GM15510 (cell line): ENCODE measurements around the gene PPARG.

Experiments
- POLR2A ChIP-seq: IDR thresholded peaks from 3 replicates; pipeline ENCODE4 v1.6.1; 2011; ENCODE audit warnings: borderline replicate concordance; ENCODE audit not compliant: insufficient read length; ENCODE audit errors: extremely low read depth

Gene PPARG

DNA sequence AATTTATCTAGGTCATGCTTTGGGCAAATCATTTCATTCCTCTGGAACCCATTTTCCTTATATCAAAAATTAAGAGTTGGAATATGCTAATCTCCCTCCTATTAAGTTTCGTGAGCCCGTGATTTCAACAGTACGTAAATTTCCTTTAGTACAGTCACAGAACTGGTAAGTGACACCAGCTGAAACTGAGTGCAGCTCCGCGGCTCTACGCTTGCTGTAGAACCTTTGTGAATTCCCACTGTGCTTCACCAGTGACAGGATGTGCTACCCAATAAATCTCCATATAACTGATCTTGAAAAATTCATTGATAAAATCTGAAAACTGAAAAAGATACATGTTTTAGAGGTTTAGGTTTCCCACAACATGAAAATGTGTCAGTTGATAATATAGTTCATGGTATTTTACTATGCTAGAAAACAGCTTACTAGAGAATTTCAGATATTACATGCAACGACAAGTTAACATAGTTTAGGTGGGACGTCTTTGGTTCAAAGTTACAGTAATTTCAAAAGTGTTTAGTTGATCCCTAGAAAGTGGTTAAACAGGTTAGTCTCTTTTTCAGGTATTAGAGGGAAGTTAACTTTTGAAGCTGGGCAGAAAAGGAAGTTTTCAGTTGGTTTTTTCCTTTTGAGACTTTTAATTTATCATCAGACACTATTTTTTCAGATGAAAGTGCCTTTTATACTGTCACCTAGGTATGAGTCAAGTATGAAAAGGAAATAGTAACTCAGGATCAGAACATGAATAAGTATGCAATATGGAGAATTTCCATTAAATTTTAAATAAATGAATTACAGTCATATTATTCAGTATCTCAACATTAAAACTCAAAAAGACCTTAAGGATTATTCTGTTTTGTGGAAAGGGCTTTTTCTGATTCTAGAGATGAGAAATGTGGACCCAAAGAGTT is 57.0 kb downstream of the PPARG start:
- no peak for TF ChIP-seq POLR2A

GRCh38 chr3:12347301-12347700 is 58.4 kb downstream of the PPARG start:
- TF ChIP-seq POLR2A = no peak

- no peak for TF ChIP-seq POLR2A
Observed at GRCh38 chr3:12349895-12350811, 61.3 kb downstream of the PPARG start.

DNA sequence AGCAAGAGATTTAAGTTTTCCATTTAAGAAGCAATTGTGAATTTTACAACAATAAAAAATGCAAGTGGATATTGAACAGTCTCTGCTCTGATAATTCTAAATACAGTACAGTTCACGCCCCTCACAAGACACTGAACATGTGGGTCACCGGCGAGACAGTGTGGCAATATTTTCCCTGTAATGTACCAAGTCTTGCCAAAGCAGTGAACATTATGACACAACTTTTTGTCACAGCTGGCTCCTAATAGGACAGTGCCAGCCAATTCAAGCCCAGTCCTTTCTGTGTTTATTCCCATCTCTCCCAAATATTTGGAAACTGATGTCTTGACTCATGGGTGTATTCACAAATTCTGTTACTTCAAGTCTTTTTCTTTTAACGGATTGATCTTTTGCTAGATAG is 62.3 kb downstream of the PPARG start:
- TF ChIP-seq POLR2A = no peak

- no peak for TF ChIP-seq POLR2A
Observed at GRCh38 chr3:12352253-12352652, 63.4 kb downstream of the PPARG start.

GRCh38 chr3:12352755-12353154 is 63.9 kb downstream of the PPARG start:
- TF ChIP-seq POLR2A = no peak

DNA sequence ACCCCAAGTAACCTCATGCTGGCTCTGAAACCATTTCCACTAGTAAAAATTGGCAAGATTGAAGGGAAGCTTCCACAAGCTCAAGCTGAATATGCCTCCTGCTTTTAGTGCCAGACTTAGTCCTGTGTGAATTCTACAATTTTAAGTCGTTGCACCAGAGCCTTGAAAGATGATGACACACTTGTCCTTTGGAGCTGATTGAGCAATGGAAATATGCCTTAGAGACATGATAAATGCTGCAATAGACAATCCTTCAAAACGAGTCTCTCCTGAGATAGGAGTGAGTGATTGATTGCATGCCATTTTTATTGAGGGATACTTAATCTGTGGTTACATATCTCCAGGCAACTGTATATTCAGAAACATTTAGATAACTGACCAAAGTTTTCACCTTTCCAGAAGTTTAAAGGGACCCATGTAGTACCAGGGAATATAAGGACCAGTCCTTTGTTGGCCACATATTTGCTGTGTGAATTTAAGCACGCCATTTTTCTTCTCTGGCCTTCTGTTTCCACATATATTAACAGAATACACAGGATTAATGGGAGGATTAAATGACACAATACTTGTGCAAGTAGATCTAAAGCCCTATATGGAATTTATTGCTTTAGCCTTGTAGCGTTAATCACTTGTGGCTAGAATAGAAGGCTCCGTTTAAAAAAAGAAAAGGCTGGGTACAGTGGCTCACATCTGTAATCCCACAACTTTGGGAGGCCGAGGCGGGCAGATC is 65.1 kb downstream of the PPARG start:
- no peak for TF ChIP-seq POLR2A

DNA sequence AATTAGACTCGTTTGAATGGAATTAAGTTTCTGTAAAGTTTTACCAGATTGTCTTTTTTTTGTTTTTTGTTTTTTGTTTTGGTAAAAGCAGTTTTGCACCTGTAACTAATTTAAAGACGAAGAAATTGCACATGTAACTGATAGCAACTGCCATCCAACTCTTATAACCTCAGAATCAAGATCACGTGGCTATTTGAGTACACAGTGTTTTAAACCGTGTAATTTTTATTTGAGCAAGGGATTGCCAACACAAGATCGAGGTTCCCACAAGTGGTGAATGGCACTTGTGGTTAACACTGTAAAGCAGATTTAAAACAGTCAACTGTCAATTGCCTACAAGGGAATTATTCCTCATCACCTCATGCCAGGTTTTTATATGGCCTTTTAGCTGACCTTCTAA is 67.3 kb downstream of the PPARG start:
- no peak for TF ChIP-seq POLR2A

DNA sequence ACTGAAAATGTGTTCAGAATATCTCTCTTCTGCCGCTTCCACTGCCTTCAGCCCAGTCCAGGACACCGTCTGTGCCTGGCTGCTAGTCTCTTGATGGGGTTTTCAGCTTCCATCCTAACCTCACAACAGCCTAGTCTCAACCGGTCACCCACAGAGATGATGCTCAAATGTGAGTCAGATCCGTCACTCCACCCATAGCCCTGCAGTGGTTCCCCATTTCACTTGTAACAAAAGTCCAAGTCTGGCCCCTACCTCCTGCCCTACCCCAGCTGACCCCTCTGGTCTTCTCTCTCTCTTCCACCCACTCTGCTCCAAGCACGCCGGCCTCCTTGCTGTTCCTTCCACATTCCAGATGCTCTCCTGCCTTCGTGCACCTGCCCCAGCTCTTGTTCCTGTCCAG is 68.1 kb downstream of the PPARG start:
- no peak for TF ChIP-seq POLR2A

DNA sequence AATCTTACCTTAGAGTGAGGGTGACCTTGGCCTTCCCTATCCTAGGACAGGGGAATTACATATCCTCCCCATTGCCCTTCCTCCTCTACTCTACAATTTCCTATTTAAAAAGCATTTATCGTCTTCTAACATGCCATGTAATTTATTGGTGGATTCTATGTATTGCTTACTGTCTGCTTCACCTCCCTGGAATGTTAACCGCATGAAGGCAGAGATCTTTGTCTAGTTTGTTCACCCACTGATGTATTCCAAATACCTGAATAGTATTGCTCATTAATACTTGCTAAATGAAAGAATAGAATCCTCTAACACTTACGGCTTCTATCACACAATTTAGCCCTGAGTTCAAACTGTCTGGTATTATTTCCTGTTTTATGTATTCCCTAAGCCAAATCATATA is 68.6 kb downstream of the PPARG start:
- TF ChIP-seq POLR2A = no peak

DNA sequence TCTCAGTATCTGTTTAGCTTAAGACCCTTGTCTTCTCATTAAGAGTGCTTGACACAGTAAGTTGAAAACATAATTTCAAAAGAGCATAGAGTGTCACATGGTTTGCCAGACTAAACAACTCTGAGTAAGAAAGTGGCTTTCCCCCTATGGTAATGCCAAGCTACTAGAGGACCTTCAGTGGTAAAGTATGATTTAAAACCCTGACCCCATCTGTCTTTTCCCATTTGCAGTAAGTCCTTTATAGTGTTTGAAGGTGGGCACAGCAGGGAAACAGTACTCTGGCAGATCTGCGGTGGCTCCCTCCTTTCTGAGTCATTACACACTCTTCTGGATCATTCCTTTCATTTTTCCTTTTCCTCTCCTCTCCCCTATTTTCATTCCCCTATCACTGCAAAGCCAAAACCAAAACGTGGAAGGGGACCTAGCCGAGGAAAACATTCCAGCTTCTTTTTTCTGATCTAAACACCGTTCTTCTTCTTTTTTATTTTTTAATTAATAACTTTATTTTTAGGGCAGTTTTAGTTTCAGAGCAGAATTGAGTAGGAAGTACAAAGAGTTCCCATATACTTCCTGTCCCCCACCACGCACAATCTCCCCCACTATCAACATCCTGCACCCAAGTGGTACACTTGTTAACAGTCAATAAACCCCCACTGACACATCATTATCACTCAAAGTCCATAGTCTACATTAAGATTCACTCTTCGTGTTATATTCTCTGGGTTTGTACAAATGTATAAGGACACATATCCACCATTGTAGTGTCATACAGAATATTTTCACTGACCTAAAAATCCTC is 74.7 kb downstream of the PPARG start:
- no peak for TF ChIP-seq POLR2A

DNA sequence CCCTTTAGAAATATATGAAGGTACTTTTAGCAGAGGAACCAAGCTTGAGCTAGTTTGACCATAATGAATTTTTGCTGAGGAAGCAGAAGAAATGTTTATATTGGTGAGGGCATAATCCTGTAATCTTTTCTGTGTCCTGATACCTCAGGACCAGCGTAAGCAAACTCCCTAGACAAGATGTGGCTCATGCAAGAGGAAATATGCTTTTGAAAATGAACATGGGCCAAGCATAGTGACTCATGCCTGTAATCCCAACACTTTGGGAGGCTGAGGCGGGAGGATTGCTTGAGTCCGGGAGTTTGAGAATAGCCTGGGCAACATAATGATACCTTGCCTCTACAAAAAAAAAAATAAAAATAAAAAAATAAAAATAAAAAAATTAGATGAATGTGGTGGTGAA is 78.5 kb downstream of the PPARG start:
- TF ChIP-seq POLR2A = no peak

DNA sequence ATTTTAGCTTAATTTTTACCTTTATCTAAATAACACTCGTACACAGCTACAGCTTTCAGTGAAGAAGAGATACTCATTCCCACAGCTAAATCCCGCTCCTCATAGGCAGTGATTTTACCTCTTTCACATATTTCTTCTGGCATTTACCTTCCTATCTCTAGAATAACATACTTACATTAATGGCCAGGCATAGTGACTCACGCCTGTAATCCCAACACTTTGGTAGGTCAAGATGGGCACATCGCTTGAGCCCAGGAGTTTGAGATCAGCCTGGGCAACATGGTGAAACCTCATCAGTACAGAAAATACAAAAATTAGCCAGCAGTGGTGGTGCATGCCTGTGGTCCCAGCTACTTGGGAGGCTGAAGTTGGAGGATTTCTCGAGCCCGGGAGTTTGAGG is 80.2 kb downstream of the PPARG start:
- TF ChIP-seq POLR2A = no peak

GRCh38 chr3:12369598-12369997 is 80.7 kb downstream of the PPARG start:
- no peak for TF ChIP-seq POLR2A

- TF ChIP-seq POLR2A = no peak
Observed at GRCh38 chr3:12370758-12371157, 81.9 kb downstream of the PPARG start.

DNA sequence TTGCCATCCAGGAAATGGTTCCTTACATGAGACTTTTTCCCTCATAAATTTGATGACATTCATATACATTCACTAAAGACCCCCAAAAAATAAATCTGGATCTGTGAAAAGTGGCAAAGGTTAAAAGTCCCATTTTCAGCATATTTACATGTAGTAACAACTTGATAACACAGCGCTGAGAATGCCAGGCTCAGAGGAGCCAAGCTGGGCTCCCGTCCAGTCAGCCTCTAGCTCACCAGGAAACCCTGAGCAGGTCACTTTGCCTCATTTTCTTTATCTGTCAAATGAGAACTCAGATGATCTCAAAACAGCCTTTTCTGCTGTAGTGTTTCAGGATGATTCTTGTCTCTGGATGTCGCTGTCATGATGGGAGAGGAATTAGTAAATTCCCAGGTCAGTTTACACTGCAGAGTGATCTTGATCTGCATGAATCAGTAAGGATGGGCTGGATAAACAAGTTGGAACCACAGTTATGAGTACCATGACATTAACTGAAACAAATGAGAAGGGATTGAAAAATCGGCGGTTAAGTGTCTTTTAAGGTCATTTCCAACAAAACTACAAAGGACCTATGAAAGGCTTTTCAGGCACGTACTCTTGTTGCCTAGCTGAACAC is 82.8 kb downstream of the PPARG start:
- TF ChIP-seq POLR2A = no peak
